ENCODE measurements around the gene DZIP1L. TPM values are rescaled to one million over a fixed set of nuclear protein-coding genes. Genes with fewer than 3 reads are reported as not detected.

DZIP1L gene
- total and polyA plus RNA-seq, 2 experiments from 2014 or later: 10.6 to 19.5 TPM

DNA sequence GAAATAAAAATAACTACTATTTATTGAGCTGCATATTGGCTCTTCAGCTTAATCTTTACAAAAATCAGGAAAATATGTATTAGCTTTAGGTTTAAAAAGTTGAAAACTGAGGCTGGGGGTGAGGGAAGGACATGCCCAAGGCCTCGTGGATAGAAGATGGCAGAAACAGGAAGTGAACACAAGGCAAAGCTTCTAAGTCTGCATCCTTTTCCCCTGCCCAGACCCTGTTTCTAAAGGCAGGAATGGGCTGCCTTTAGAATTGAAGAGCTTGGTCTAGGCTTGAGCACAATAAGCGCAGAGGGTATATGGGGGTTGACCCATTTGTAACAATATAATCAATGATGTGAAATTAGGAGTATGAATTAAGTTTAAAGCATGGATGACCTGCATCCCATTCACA is 99.3 kb downstream of the DZIP1L start:
- H3K27me3 Mint-ChIP-seq (ENCODE audit: insufficient read depth, low read depth, poor library complexity): peaks cover 8% of the 10 kb centered on the region
- Histone ChIP-seq H3K36me3 (ENCODE audit: insufficient read depth) (no peaks in the 10 kb centered on the region), H3K9me2 (ENCODE audit: insufficient read depth) (no peaks in the 10 kb centered on the region), H4K20me1 (replicated peaks; ENCODE audit: insufficient read depth) (no peaks in the 10 kb centered on the region), H2AFZ (no peak overlapping the region), H3K27me3 (ENCODE audit: insufficient read depth) (no peaks in the 10 kb centered on the region), H3K4me2 (no peak overlapping the region), H3K27ac (ENCODE audit: low read depth) (no peak overlapping the region), H3K4me1 (ENCODE audit: insufficient read depth) (no peaks in the 10 kb centered on the region), H3K4me3 (no peak overlapping the region), H3F3A (replicated peaks; ENCODE audit: low read depth) (no peaks in the 10 kb centered on the region), H3K79me2 (replicated peaks; ENCODE audit: insufficient read depth) (no peaks in the 10 kb centered on the region)
- H3K4me1 Mint-ChIP-seq: no peaks in the 10 kb centered on the region
- H3K27ac Mint-ChIP-seq: no peak overlapping the region
- no peak for TF ChIP-seq JUNB (IDR thresholded peaks at IDR 0.05; ENCODE audit: unreplicated experiment)
- TF ChIP-seq STAT1 (IDR thresholded peaks at IDR 0.05; ENCODE audit: unreplicated experiment): no peak
- TF ChIP-seq CREB1 (CRISPR knock-in tag; IDR thresholded peaks at IDR 0.05; ENCODE audit: low read depth): no peak
- TF ChIP-seq NANOG (IDR thresholded peaks at IDR 0.05; ENCODE audit: borderline replicate concordance): no peak
- TF ChIP-seq, protein P1, sequence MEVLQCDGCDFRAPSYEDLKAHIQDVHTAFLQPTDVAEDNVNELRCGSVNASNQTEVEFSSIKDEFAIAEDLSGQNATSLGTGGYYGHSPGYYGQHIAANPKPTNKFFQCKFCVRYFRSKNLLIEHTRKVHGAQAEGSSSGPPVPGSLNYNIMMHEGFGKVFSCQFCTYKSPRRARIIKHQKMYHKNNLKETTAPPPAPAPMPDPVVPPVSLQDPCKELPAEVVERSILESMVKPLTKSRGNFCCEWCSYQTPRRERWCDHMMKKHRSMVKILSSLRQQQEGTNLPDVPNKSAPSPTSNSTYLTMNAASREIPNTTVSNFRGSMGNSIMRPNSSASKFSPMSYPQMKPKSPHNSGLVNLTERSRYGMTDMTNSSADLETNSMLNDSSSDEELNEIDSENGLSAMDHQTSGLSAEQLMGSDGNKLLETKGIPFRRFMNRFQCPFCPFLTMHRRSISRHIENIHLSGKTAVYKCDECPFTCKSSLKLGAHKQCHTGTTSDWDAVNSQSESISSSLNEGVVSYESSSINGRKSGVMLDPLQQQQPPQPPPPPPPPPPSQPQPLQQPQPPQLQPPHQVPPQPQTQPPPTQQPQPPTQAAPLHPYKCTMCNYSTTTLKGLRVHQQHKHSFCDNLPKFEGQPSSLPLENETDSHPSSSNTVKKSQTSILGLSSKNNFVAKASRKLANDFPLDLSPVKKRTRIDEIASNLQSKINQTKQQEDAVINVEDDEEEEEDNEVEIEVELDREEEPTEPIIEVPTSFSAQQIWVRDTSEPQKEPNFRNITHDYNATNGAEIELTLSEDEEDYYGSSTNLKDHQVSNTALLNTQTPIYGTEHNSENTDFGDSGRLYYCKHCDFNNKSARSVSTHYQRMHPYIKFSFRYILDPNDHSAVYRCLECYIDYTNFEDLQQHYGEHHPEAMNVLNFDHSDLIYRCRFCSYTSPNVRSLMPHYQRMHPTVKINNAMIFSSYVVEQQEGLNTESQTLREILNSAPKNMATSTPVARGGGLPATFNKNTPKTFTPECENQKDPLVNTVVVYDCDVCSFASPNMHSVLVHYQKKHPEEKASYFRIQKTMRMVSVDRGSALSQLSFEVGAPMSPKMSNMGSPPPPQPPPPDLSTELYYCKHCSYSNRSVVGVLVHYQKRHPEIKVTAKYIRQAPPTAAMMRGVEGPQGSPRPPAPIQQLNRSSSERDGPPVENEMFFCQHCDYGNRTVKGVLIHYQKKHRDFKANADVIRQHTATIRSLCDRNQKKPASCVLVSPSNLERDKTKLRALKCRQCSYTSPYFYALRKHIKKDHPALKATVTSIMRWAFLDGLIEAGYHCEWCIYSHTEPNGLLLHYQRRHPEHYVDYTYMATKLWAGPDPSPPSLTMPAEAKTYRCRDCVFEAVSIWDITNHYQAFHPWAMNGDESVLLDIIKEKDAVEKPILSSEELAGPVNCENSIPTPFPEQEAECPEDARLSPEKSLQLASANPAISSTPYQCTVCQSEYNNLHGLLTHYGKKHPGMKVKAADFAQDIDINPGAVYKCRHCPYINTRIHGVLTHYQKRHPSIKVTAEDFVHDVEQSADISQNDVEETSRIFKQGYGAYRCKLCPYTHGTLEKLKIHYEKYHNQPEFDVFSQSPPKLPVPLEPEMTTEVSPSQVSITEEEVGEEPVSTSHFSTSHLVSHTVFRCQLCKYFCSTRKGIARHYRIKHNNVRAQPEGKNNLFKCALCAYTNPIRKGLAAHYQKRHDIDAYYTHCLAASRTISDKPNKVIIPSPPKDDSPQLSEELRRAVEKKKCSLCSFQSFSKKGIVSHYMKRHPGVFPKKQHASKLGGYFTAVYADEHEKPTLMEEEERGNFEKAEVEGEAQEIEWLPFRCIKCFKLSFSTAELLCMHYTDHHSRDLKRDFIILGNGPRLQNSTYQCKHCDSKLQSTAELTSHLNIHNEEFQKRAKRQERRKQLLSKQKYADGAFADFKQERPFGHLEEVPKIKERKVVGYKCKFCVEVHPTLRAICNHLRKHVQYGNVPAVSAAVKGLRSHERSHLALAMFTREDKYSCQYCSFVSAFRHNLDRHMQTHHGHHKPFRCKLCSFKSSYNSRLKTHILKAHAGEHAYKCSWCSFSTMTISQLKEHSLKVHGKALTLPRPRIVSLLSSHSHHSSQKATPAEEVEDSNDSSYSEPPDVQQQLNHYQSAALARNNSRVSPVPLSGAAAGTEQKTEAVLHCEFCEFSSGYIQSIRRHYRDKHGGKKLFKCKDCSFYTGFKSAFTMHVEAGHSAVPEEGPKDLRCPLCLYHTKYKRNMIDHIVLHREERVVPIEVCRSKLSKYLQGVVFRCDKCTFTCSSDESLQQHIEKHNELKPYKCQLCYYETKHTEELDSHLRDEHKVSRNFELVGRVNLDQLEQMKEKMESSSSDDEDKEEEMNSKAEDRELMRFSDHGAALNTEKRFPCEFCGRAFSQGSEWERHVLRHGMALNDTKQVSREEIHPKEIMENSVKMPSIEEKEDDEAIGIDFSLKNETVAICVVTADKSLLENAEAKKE (CRISPR knock-in tag; IDR thresholded peaks at IDR 0.05): no peak
- TF ChIP-seq ZNF114 (CRISPR knock-in tag; IDR thresholded peaks at IDR 0.05): no peak
- no peak for TF ChIP-seq CTCF (conservative IDR thresholded peaks at IDR 0.05; ENCODE audit: low read depth in 2 of 2)
- no peak for TF ChIP-seq EZH2 (IDR thresholded peaks at IDR 0.05; ENCODE audit: low read depth, unreplicated experiment)
- ATAC-seq (no peak), DNase-seq (ENCODE audit: low spot score) (no peak)
- H3K9me3 Mint-ChIP-seq: 0 out of 3 replicates have a peak, but pooled peaks cover 3% of the 10 kb centered on the region
- no peaks in the 10 kb centered on the region; the same call in 2 of the 3 replicates for H3K36me3 Mint-ChIP-seq (ENCODE audit: low read depth)
- no peak overlapping the region for H3K4me3 Mint-ChIP-seq

All from GM23338 (cell line).